Effector CD4-positive, alpha-beta T cell (primary cell): ENCODE measurements around the gene SRCIN1. TPM values are rescaled to one million over a fixed set of nuclear protein-coding genes. Genes with fewer than 3 reads are reported as not detected.
"Not testable (repeated sequence)": the region's sequence is repeated elsewhere in the genome, so short reads cannot be mapped to it uniquely, and the experiment has no call there.

Experiments used
- DNase-seq: peaks from one replicate; pipeline ENCODE4 v3.0.0-alpha.2; 2020
- total RNA-seq: gene quantifications from one replicate; lab custom pipeline; 2026; lab: John Stamatoyannopoulos, UW

Gene SRCIN1, protein sequence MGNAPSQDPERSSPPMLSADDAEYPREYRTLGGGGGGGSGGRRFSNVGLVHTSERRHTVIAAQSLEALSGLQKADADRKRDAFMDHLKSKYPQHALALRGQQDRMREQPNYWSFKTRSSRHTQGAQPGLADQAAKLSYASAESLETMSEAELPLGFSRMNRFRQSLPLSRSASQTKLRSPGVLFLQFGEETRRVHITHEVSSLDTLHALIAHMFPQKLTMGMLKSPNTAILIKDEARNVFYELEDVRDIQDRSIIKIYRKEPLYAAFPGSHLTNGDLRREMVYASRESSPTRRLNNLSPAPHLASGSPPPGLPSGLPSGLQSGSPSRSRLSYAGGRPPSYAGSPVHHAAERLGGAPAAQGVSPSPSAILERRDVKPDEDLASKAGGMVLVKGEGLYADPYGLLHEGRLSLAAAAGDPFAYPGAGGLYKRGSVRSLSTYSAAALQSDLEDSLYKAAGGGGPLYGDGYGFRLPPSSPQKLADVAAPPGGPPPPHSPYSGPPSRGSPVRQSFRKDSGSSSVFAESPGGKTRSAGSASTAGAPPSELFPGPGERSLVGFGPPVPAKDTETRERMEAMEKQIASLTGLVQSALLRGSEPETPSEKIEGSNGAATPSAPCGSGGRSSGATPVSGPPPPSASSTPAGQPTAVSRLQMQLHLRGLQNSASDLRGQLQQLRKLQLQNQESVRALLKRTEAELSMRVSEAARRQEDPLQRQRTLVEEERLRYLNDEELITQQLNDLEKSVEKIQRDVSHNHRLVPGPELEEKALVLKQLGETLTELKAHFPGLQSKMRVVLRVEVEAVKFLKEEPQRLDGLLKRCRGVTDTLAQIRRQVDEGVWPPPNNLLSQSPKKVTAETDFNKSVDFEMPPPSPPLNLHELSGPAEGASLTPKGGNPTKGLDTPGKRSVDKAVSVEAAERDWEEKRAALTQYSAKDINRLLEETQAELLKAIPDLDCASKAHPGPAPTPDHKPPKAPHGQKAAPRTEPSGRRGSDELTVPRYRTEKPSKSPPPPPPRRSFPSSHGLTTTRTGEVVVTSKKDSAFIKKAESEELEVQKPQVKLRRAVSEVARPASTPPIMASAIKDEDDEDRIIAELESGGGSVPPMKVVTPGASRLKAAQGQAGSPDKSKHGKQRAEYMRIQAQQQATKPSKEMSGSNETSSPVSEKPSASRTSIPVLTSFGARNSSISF
- not detected for total RNA-seq

DNA sequence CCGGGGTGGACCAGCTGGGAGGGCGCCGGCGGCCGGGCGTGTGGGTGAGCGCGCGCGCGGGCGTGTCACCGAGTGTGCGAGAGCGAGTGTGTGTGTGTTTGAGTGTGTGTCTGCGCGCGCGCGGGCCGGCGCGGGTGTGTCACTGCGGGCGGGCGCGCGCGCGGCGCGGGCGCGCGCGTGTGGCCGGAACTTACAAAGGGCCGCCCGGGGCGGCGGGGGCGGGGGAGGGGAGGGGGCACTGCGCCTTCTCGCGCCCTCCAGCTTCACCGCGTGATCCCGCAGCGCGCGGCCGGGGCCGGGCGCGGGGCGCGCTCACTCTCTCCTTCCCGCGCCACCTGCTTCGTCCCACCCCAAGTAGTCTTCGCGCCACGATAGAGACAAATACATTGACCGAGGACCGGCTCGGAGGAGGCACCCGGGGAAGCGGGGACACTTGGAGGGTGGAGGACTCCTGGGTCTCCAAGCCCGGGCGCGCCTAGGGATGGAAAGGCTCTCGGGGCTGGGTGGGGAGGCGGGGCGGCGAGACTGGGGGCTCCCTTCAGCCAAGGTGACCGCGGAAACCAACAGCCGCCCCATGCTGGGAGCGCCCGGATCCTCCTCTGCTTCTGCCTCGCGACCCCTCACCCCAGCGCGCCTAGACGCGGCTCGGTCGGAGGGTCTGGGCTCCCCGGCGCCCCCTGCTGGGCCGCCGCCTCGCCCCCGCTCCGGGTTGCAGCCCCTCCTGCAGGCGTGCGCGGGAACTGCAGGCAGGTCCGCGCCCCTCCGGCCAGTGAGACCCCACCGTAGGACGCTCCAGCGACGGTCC, at the start of gene SRCIN1:
Gene SRCIN1, minus strand, starts transcription at position 112 of the 805 bp plus-strand sequence. CDS start 247 bp downstream, outside the sequence.
- DNase-seq: peak; percentile 11

DNA sequence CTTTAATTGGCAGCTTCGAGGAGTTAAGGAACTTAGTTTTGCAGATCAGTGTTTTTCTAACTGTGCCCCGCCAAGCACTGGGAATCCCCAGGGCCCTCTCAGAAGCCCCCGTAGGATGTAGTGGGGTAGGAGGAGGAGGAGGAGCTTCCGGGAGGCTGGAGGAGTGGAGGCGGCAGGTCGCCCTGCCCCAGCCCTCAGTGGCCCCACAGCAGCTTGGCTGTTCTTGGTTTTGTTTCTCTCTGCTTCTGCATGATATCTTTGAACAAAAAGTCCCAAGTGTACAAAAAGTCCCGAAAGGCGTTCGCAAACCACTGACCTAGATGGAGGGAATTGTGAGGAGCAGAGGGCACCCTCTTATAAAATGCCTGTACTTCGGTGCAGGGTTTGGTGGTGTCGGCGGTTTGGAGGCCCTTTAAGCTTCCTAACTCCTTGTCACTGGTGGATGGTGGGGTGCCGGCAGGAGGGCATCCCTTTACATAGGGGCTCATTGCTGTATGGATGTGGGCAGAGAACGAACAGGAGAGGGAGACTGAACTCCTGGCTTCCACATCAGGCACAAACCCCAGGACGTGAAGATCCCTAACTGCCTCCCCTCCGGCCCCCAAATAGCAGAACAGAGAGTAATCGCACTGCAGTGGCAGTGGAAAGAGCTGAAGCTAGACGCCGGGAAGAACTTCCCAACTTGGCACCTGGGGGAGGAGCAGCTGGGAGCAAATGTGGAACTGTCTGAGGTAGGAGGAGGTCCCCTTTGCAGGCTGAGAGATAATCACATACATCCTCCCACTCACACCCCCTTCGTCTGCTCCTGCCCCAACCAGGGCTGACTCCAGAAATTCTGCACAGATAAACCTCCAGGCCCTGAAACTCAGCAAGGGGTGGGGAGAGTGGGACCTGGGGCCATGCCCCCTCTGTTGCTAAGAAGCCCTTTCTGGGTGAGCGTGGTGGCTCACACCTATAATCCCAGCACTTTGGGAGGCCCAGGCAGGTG, 49.0 kb upstream of the SRCIN1 start:
- DNase-seq: no peak

- DNase-seq: no peak
Observed at GRCh38 chr17:38653679-38654078, 47.9 kb upstream of the SRCIN1 start.

- DNase-seq: no peak
Observed at GRCh38 chr17:38653230-38653629, 47.5 kb upstream of the SRCIN1 start.

DNA sequence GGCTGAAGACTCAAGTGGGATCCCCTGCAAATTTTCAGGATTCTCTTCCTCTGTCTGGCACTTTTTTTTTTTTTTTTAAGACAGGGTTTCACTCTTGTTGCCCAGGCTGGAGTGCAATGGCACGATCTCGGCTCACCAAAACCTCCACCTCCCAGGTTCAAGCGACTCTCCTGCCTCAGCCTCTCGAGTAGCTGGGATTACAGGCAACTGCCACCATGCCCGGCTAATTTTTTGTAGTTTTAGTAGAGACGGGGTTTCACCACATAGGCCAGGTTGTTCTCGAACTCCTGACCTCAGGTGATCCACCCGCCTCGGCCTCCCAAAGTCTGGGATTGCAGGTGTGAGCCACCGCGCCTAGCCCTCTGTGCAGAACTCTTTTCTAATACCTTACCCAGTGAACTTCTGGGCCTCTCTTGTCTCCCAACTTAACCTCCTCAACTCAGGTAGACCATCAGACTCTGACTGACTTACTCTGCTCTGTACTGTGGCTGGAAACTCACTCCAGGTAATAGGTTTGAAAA, 45.0 kb upstream of the SRCIN1 start:
- DNase-seq: not testable (repeated sequence)

DNA sequence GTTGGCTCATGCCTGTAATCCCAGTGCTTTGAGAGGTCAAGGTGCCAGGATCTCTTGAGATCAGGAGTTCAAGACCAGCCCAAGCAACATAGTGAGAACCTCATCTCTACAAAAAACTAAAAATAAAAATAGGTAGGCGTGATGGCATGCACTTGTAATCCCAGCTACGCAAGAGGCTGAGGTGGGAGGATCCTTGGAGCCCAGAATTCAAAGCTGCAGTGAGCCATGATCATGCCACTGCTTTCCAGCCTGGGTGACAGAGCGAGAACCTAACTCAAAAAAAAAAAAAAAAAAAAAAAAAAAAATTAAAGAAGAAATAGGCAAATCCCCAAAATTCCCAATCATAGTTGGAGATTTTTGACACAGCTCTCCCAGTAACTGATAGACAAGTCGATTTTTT, 32.2 kb upstream of the SRCIN1 start:
- no peak for DNase-seq

GRCh38 chr17:38636054-38636453, 30.3 kb upstream of the SRCIN1 start:
- no peak for DNase-seq

GRCh38 chr17:38632334-38632733, 26.6 kb upstream of the SRCIN1 start:
- DNase-seq: no peak

DNA sequence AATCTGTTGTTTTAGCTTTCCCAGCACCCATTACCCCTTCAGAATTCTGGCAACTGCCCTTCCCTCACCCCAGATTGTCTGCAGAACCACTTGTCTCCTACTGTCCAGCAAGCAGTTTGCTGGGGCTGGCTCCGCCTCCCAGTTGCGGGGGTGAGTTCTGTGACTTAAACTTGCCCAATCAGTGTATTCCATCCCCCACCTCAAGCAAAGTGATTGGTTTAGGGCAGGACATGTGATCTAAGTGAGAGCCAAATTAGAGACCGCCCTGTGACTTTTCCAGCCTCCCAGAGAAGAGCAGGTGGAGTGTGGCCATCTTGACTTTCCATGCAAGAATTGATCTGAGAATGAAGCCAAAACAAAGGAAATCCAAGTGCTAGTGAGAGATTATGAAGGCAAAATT, 22.7 kb upstream of the SRCIN1 start:
- DNase-seq: no peak

- DNase-seq: no peak
Observed at GRCh38 chr17:38627957-38628356, 22.2 kb upstream of the SRCIN1 start.

DNA sequence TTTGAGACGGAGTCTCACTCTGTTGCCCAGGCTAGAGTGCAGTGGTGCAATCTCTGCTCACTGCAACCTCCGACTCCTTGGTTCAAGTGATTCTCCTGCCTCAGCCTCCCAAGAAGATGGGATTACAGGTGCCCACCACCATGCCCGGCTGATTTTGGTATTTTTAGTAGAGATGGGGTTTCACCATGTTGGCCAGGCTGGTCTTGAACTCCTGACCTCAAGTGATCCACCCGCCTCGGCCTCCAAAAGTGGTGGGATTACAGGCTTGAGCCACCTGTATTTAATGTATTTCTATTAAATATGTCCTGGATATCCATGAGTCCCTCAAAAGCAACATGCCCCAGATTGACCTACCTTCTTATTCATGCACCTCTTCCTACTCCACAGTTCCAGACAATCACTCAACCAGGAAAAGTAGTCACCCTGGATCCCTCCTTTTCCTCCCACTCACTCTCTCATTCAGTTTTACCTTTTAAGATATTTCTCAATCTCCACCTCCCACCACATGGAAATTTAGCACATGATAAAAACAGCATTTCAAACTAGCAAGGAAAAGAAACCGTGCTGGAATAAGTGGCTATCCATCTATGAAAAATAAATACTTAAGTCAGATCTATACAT, 21.0 kb upstream of the SRCIN1 start:
- DNase-seq: not testable (repeated sequence)

- no peak for DNase-seq
Observed at GRCh38 chr17:38625482-38625881, 19.7 kb upstream of the SRCIN1 start.

DNA sequence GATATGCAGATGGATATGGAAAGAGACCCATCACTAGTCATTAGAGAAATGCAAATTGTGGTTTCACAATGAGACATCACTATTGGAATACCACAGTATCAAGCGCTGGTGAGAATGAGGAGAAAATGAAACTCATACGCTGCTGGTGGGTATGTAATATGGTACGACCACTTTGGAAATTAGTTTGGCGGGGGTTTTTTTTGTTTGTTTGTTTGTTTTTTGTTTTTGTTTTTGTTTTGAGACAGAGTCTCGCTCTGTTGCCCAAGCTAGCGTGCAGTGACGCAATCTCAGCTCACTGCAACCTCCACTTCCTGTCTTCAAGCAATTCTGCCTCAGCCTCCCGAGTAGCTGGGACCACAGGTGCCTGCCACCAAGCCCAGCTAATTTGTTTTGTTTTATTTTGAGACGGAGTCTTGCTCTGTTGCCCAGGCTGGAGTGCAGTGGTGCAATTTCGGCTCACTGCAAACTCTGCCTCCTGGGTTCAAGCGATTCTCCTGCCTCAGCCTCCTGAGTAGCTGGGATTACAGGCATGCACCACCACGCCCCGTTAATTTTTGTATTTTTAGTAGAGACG, 19.1 kb upstream of the SRCIN1 start:
- DNase-seq: not testable (repeated sequence)

DNA sequence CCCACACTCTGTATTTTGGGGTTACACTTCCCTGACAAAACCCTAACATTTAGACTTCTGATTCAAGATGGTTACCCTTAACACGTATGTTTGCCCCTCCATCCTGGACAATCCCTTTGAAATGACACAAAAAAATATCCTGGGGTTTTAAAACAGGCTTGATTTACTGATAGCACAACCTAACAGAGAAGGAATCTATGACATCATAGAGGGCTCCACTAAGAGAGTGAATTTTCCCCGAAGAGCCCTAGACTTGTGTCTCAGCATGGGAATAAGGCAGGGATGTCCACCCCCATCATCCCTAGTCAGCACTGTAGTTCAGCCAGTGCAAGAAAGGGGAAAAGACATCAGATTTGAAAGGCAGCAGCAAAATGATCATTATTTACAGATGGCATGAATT, 15.8 kb upstream of the SRCIN1 start:
- DNase-seq: no peak

GRCh38 chr17:38620551-38621277, 15.0 kb upstream of the SRCIN1 start:
- DNase-seq: no peak

DNA sequence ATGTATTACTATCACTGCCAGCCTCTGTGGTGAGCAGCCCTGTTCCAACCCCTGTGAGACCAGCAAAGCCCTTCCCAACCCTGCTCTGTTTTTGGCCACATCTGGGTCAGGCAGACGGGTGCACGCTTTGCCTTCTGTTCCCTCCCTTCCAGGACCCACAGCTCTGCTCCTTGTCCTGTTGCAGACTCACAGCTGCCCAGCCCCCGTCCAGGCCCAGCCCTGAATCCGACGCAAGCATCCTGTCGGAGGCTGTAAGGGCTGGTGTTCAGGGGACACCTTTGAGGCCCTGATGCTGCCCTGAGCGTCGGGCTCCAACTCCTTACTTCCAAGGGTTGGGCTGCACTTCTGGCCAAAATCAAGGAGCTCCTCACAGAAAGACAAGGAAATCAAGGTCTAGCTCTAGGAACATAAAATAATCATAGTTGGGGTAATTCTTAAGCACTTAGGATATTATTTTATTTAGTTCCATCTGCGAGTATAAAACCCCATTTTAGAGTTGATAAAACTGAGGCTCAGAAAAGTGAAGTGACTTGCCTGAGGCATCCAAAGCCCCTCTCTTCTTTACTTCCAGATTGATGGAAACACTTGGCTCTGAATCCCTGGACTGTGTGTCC, 14.3 kb upstream of the SRCIN1 start:
- DNase-seq: no peak

GRCh38 chr17:38619451-38619795, 13.7 kb upstream of the SRCIN1 start:
- DNase-seq: no peak

GRCh38 chr17:38617967-38618760, 12.4 kb upstream of the SRCIN1 start:
- no peak for DNase-seq
